SK-N-SH (cell line): ENCODE results near the gene CLPSL2. TPM values are rescaled to one million over a fixed set of nuclear protein-coding genes. Genes with fewer than 3 reads are reported as not detected.

Experiments used
- CTCF ChIA-PET: fragments of 300-600, 350-600 bp; formaldehyde crosslinking; extraction: SDS; loops from one replicate; lab custom pipeline; 2021; lab: Yijun Ruan, JAX
- POLR2A ChIA-PET: fragments of 350-600 bp; sonication (Branson Sonifier 250); formaldehyde crosslinking; extraction: SDS; loops from one replicate; lab custom pipeline; 2020; ENCODE audit warnings: antibody characterized with exemption, inconsistent platforms; lab: Yijun Ruan, JAX
- DNase-seq: peaks from one replicate; pipeline ENCODE4 v3.0.0; 2012
- H2AFZ ChIP-seq: fragments of 200-600 bp; sonication (generic); 2 replicates; pipeline ENCODE4 v1.8.1; 2016; ENCODE audit warnings: antibody characterized with exemption, mild to moderate bottlenecking, low read depth
- H3F3A ChIP-seq: fragments of 200-600 bp; sonication (generic); replicated peaks from 2 replicates; pipeline ENCODE3; 2016; ENCODE audit warnings: antibody characterized with exemption, mild to moderate bottlenecking; ENCODE audit not compliant: insufficient read depth
- H3K27ac ChIP-seq, 2 experiments: fragments of 200-500 bp in 1 of 2; fragments of 200-600 bp in 1 of 2; sonication (Bioruptor generic) in 1 of 2; sonication (generic), shearing (Covaris generic) in 1 of 2; 2 replicates each; pipeline versions ENCODE4 v1.5.1 to v1.6.1; 2014 to 2016; ENCODE audit warnings: low read depth in 2 of 2, inconsistent platforms in 1 of 2, low read length in 1 of 2, mild to moderate bottlenecking in 1 of 2, mixed read lengths in 1 of 2
- H3K27me3 ChIP-seq: fragments of 200-600 bp; sonication (generic), shearing (Covaris generic); 2 replicates; pipeline ENCODE4 v1.6.1; 2016; ENCODE audit warnings: mixed run types; ENCODE audit not compliant: insufficient read depth
- H3K36me3 ChIP-seq, 2 experiments: fragments of 200-500 bp in 1 of 2; fragments of 200-600 bp in 1 of 2; sonication (Bioruptor generic) in 1 of 2; sonication (generic) in 1 of 2; replicated peaks in 1 of 2; 2 replicates each; pipeline versions ENCODE3 to v1.5.1; 2014 to 2016; ENCODE audit warnings: low read length in 1 of 2, mild to moderate bottlenecking in 1 of 2; ENCODE audit not compliant: insufficient read depth in 2 of 2, control insufficient read depth in 1 of 2
- H3K4me1 ChIP-seq, 2 experiments: fragments of 200-500 bp in 1 of 2; fragments of 200-600 bp in 1 of 2; sonication (Bioruptor generic) in 1 of 2; sonication (generic), shearing (Covaris generic) in 1 of 2; 2 replicates each; pipeline versions ENCODE4 v1.5.1 to v1.6.1; 2014 to 2016; ENCODE audit warnings: low read depth in 1 of 2, low read length in 1 of 2, mixed run types in 1 of 2; ENCODE audit not compliant: insufficient read depth in 2 of 2, control insufficient read depth in 1 of 2
- H3K4me2 ChIP-seq: fragments of 200-600 bp; sonication (generic), shearing (Covaris generic); 2 replicates; pipeline ENCODE4 v1.6.1; 2017; ENCODE audit warnings: mixed run types
- H3K4me3 ChIP-seq, 2 experiments: fragments of 200-500 bp in 1 of 2; fragments of 200-600 bp in 1 of 2; sonication (Bioruptor generic) in 1 of 2; sonication (generic), shearing (Covaris generic) in 1 of 2; 2 replicates each; pipeline versions ENCODE4 v1.5.1 to v1.8.1; 2014 to 2016; ENCODE audit warnings: low read depth in 2 of 2, inconsistent platforms in 1 of 2, low read length in 1 of 2, mild to moderate bottlenecking in 1 of 2, mixed read lengths in 1 of 2, moderate library complexity in 1 of 2
- H3K79me2 ChIP-seq: fragments of 200-600 bp; sonication (generic); 2 replicates; pipeline ENCODE4 v1.8.1; 2017; ENCODE audit warnings: mild to moderate bottlenecking; ENCODE audit not compliant: insufficient read depth
- H3K9ac ChIP-seq: fragments of 200-600 bp; sonication (generic); 2 replicates; pipeline ENCODE4 v1.6.1; 2017; ENCODE audit warnings: mixed run types
- H3K9me2 ChIP-seq: fragments of 200-600 bp; sonication (generic); 2 replicates; pipeline ENCODE4 v1.6.1; 2017; ENCODE audit warnings: mixed run types
- H3K9me3 ChIP-seq: fragments of 200-600 bp; sonication (generic); 2 replicates; pipeline ENCODE4 v1.6.1; 2017; ENCODE audit warnings: mixed run types, mild to moderate bottlenecking, moderate library complexity
- H4K20me1 ChIP-seq: fragments of 200-600 bp; sonication (generic); 2 replicates; pipeline ENCODE4 v1.6.1; 2017; ENCODE audit warnings: mild to moderate bottlenecking, mixed run types; ENCODE audit not compliant: insufficient read depth
- CHD2 ChIP-seq: fragments of 150-350 bp; IDR thresholded peaks from 2 replicates; pipeline ENCODE4 v1.6.1; 2018; ENCODE audit warnings: low read length; ENCODE audit not compliant: partially characterized antibody
- EZH2phosphoT487 ChIP-seq: fragments of 200-600 bp; sonication (generic); IDR thresholded peaks from 2 replicates; pipeline ENCODE4 v1.6.1; 2017; ENCODE audit warnings: low read depth, mixed run types, mild to moderate bottlenecking, antibody characterized with exemption, moderate library complexity, borderline replicate concordance
- FOSL2 ChIP-seq: IDR thresholded peaks from 2 replicates; pipeline ENCODE4 v1.4.0; 2012; ENCODE audit warnings: low read depth, mild to moderate bottlenecking, moderate library complexity, borderline replicate concordance
- FOXJ3 ChIP-seq: sonication (generic); formaldehyde crosslinking; IDR thresholded peaks from 2 replicates; pipeline ENCODE4 v1.5.1; 2020; ENCODE audit warnings: mild to moderate bottlenecking, missing genetic modification reagents
- FOXM1 ChIP-seq: IDR thresholded peaks from 2 replicates; pipeline ENCODE4 v1.4.0; 2012; ENCODE audit warnings: low read depth, mild to moderate bottlenecking
- GATA2 ChIP-seq: sonication (generic); formaldehyde crosslinking; IDR thresholded peaks from 2 replicates; pipeline ENCODE4 v1.5.0; 2020; ENCODE audit warnings: mild to moderate bottlenecking, missing genetic modification reagents
- JUND ChIP-seq: IDR thresholded peaks from 2 replicates; pipeline ENCODE4 v1.4.0; 2012
- MXI1 ChIP-seq: IDR thresholded peaks from 2 replicates; pipeline ENCODE4 v1.6.1; 2012; ENCODE audit warnings: mild to moderate bottlenecking, low read depth, low read length, improper control_type of control experiment
- NFIC ChIP-seq: IDR thresholded peaks from 2 replicates; pipeline ENCODE4 v1.4.0; 2012; ENCODE audit warnings: borderline replicate concordance
- POLR2AphosphoS5 ChIP-seq: IDR thresholded peaks from 2 replicates; pipeline ENCODE4 v1.6.1; 2012; ENCODE audit warnings: low read depth, low read length
- RCOR1 ChIP-seq: fragments of 150-350 bp; IDR thresholded peaks from 2 replicates; pipeline ENCODE4 v1.6.1; 2017; ENCODE audit warnings: antibody characterized with exemption, low read length
- SIN3A ChIP-seq: IDR thresholded peaks from 2 replicates; pipeline ENCODE4 v1.6.1; 2012; ENCODE audit warnings: low read depth, mild to moderate bottlenecking, low read length, moderate library complexity, borderline replicate concordance
- WGBS: methylation state at CpG from one replicate; pipeline ENCODE4 v1.1.6; 2017; ENCODE audit warnings: low lambda C conversion rate; 5-methylcytosine and 5-hydroxymethylcytosine counted together
- polyA plus RNA-seq, 3 experiments: library from polyadenylated mRNA; depleted of rRNA; stranded (reverse); fragments of >200 nt; gene quantifications; 2 replicates each; pipeline ENCODE4 v1.2.3, GENCODE V29; 2012
- TF ChIP-seq, protein P1 (sequence below): fragments of 150-350 bp; IDR thresholded peaks from 2 replicates; pipeline ENCODE4 v1.6.1; 2016; ENCODE audit warnings: mild to moderate bottlenecking, low read depth, low read length
- TF ChIP-seq, protein P2 (sequence below): IDR thresholded peaks from 2 replicates; pipeline ENCODE4 v1.4.0; 2012; ENCODE audit warnings: low read depth
- TF ChIP-seq, protein P3 (sequence below): IDR thresholded peaks from 2 replicates; pipeline ENCODE4; 2012
- TF ChIP-seq, protein P4 (sequence below): fragments of 200-600 bp; sonication (generic); IDR thresholded peaks from 2 replicates; pipeline ENCODE4 v1.6.1; 2017; ENCODE audit warnings: antibody characterized with exemption, mild to moderate bottlenecking, moderate library complexity
- TF ChIP-seq, protein P5 (sequence below): fragments of 150-350 bp; IDR thresholded peaks from 2 replicates; pipeline ENCODE4 v1.6.1; 2017; ENCODE audit warnings: antibody characterized with exemption, low read length, low read depth, borderline replicate concordance
- TF ChIP-seq, protein P6 (sequence below): IDR thresholded peaks from 2 replicates; pipeline ENCODE4 v1.4.0; 2012; ENCODE audit warnings: low read depth, borderline replicate concordance

Gene CLPSL2
- polyA plus RNA-seq, 1 of the 3 experiments (the other 2 are of a cell fraction): not detected

DNA sequence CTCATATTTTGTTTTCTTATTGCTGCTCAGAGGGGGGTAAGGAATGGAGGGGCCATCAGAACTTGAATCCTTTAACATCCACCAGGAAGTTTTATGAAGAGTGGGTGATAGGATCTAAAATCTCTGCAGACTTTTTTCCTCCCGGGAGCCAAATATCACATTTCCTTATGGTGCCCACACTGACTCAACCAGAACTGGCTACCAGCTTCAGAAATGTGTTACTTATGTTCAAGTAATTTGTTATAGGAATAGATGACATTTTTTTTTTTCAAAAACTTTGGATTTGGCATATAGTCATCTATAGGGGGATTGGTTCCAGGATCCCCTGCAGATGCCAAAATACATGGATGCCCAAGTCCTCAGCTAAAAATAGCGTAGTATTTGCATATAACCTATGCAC is 47.2 kb downstream of the CLPSL2 start:
- Histone ChIP-seq H3K27ac (no peak overlapping the region), H3K79me2 (no peaks in the 10 kb centered on the region), H3K9me3 (no peaks in the 10 kb centered on the region), H3K36me3 (no peaks in the 10 kb centered on the region), H4K20me1 (no peaks in the 10 kb centered on the region), H3F3A (no peaks in the 10 kb centered on the region), H3K27me3 (no peaks in the 10 kb centered on the region), H3K4me1 (no peaks in the 10 kb centered on the region), H3K9ac (no peak overlapping the region), H2AFZ (no peak overlapping the region), H3K4me2 (no peak overlapping the region), H3K9me2 (no peaks in the 10 kb centered on the region), H3K4me3 (no peak overlapping the region)
- CTCF ChIA-PET: no interaction called here
- 76% methylated on average over 2 of the region's 2 CpGs for WGBS
- DNase-seq: no peak
- POLR2A ChIA-PET: no interaction called here
- TF ChIP-seq FOXJ3 (CRISPR knock-in tag): no peak
- no peak for TF ChIP-seq EZH2phosphoT487
- TF ChIP-seq CHD2: no peak
- no peak for TF ChIP-seq RCOR1
- TF ChIP-seq, protein P1, sequence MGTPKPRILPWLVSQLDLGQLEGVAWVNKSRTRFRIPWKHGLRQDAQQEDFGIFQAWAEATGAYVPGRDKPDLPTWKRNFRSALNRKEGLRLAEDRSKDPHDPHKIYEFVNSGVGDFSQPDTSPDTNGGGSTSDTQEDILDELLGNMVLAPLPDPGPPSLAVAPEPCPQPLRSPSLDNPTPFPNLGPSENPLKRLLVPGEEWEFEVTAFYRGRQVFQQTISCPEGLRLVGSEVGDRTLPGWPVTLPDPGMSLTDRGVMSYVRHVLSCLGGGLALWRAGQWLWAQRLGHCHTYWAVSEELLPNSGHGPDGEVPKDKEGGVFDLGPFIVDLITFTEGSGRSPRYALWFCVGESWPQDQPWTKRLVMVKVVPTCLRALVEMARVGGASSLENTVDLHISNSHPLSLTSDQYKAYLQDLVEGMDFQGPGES: no peak
- TF ChIP-seq POLR2AphosphoS5: no peak
- TF ChIP-seq FOSL2: no peak
- TF ChIP-seq, protein P2, sequence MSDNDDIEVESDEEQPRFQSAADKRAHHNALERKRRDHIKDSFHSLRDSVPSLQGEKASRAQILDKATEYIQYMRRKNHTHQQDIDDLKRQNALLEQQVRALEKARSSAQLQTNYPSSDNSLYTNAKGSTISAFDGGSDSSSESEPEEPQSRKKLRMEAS: no peak
- TF ChIP-seq, protein P3, sequence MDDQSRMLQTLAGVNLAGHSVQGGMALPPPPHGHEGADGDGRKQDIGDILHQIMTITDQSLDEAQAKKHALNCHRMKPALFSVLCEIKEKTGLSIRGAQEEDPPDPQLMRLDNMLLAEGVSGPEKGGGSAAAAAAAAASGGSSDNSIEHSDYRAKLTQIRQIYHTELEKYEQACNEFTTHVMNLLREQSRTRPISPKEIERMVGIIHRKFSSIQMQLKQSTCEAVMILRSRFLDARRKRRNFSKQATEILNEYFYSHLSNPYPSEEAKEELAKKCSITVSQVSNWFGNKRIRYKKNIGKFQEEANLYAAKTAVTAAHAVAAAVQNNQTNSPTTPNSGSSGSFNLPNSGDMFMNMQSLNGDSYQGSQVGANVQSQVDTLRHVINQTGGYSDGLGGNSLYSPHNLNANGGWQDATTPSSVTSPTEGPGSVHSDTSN: no peak
- no peak for TF ChIP-seq GATA2 (CRISPR knock-in tag)
- TF ChIP-seq FOXM1: no peak
- TF ChIP-seq MXI1: no peak
- TF ChIP-seq, protein P4, sequence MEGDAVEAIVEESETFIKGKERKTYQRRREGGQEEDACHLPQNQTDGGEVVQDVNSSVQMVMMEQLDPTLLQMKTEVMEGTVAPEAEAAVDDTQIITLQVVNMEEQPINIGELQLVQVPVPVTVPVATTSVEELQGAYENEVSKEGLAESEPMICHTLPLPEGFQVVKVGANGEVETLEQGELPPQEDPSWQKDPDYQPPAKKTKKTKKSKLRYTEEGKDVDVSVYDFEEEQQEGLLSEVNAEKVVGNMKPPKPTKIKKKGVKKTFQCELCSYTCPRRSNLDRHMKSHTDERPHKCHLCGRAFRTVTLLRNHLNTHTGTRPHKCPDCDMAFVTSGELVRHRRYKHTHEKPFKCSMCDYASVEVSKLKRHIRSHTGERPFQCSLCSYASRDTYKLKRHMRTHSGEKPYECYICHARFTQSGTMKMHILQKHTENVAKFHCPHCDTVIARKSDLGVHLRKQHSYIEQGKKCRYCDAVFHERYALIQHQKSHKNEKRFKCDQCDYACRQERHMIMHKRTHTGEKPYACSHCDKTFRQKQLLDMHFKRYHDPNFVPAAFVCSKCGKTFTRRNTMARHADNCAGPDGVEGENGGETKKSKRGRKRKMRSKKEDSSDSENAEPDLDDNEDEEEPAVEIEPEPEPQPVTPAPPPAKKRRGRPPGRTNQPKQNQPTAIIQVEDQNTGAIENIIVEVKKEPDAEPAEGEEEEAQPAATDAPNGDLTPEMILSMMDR: no peak
- no peak for TF ChIP-seq NFIC
- no peak for TF ChIP-seq SIN3A
- TF ChIP-seq, protein P5, sequence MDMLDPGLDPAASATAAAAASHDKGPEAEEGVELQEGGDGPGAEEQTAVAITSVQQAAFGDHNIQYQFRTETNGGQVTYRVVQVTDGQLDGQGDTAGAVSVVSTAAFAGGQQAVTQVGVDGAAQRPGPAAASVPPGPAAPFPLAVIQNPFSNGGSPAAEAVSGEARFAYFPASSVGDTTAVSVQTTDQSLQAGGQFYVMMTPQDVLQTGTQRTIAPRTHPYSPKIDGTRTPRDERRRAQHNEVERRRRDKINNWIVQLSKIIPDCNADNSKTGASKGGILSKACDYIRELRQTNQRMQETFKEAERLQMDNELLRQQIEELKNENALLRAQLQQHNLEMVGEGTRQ: no peak
- TF ChIP-seq, protein P6, sequence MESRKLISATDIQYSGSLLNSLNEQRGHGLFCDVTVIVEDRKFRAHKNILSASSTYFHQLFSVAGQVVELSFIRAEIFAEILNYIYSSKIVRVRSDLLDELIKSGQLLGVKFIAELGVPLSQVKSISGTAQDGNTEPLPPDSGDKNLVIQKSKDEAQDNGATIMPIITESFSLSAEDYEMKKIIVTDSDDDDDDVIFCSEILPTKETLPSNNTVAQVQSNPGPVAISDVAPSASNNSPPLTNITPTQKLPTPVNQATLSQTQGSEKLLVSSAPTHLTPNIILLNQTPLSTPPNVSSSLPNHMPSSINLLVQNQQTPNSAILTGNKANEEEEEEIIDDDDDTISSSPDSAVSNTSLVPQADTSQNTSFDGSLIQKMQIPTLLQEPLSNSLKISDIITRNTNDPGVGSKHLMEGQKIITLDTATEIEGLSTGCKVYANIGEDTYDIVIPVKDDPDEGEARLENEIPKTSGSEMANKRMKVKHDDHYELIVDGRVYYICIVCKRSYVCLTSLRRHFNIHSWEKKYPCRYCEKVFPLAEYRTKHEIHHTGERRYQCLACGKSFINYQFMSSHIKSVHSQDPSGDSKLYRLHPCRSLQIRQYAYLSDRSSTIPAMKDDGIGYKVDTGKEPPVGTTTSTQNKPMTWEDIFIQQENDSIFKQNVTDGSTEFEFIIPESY: no peak
- no peak for TF ChIP-seq JUND
